IMR-90 (cell line): Measurements from ENCODE around the gene RPS15. TPM values are rescaled to one million over a fixed set of nuclear protein-coding genes. Genes with fewer than 3 reads are reported as not detected.
A peak's percentile ranks its signal among the peaks of the same experiment; 100 is the strongest.

ENCODE experiments used
- ATAC-seq: fragments of 200-7000 bp; cut with Tn5 transposase; 2 replicates; pipeline ENCODE4 v1.9.1; 2020; ENCODE audit warnings: low read depth, mild to moderate bottlenecking, moderate library complexity
- BruUV-seq: library from RNA; stranded (reverse); fragments of 400-500 nt; replicated peaks from 2 replicates; lab custom pipeline; 2021; lab: Mats Ljungman, UMichigan
- CTCF ChIA-PET: fragments of 300-600 bp; formaldehyde crosslinking; extraction: SDS; loops from one replicate; lab custom pipeline; 2021; ENCODE audit warnings: antibody characterized with exemption; lab: Yijun Ruan, JAX
- POLR2A ChIA-PET: fragments of 300-600 bp; sonication (Branson Sonifier 250); formaldehyde crosslinking; loops from one replicate; lab custom pipeline; 2022; ENCODE audit warnings: antibody characterized with exemption; ENCODE audit not compliant: unreplicated experiment; lab: Charles Lee
- DNase-seq: peaks from one replicate; pipeline ENCODE4 v3.0.0; 2013
- H2AFZ ChIP-seq: replicated peaks from 2 replicates; pipeline ENCODE3; 2013; ENCODE audit warnings: low read length, mild to moderate bottlenecking; ENCODE audit not compliant: poor library complexity
- H2AK5ac ChIP-seq: 2 replicates; pipeline ENCODE4 v1.6.1; 2013; ENCODE audit warnings: low read depth, low read length, inconsistent platforms
- H2AK9ac ChIP-seq: replicated peaks from 2 replicates; pipeline ENCODE3; 2013; ENCODE audit warnings: mild to moderate bottlenecking, low read depth, low read length, moderate library complexity; ENCODE audit not compliant: poor library complexity
- H2BK120ac ChIP-seq: 2 replicates; pipeline ENCODE4 v1.6.1; 2013; ENCODE audit warnings: low read depth, low read length, inconsistent platforms
- H2BK15ac ChIP-seq: 3 replicates; pipeline ENCODE4 v1.6.1; 2013; ENCODE audit warnings: low read depth, low read length, inconsistent platforms
- H2BK20ac ChIP-seq: 2 replicates; pipeline ENCODE4 v1.6.1; 2013; ENCODE audit warnings: low read depth, mild to moderate bottlenecking, inconsistent platforms, low read length, moderate library complexity
- H2BK5ac ChIP-seq: 2 replicates; pipeline ENCODE4 v1.6.1; 2013; ENCODE audit warnings: mild to moderate bottlenecking, low read depth, low read length, inconsistent platforms; ENCODE audit not compliant: poor library complexity, severe bottlenecking
- H3K14ac ChIP-seq: replicated peaks from 2 replicates; pipeline ENCODE4 v1.6.1; 2013; ENCODE audit warnings: low read depth, low read length, inconsistent platforms
- H3K18ac ChIP-seq: 2 replicates; pipeline ENCODE4 v1.6.1; 2013; ENCODE audit warnings: low read depth, low read length, control low read depth
- H3K23ac ChIP-seq: 2 replicates; pipeline ENCODE4 v1.6.1; 2013; ENCODE audit warnings: low read depth, low read length, inconsistent platforms
- H3K27ac ChIP-seq: 2 replicates; pipeline ENCODE4 v1.5.1; 2013; ENCODE audit warnings: mild to moderate bottlenecking, control low read depth, low read length; ENCODE audit not compliant: insufficient read depth
- H3K27me3 ChIP-seq: 2 replicates; pipeline ENCODE4 v1.6.1; 2013; ENCODE audit warnings: low read length; ENCODE audit not compliant: control insufficient read depth, insufficient read depth
- H3K36me3 ChIP-seq: 2 replicates; pipeline ENCODE4 v1.6.1; 2013; ENCODE audit warnings: low read length, mixed read lengths; ENCODE audit not compliant: control insufficient read depth, insufficient read depth
- H3K4ac ChIP-seq: 2 replicates; pipeline ENCODE4 v1.6.1; 2013; ENCODE audit warnings: low read depth, low read length, inconsistent platforms
- H3K4me1 ChIP-seq: 2 replicates; pipeline ENCODE4 v1.6.1; 2013; ENCODE audit warnings: low read length, mixed read lengths; ENCODE audit not compliant: control insufficient read depth, insufficient read depth
- H3K4me2 ChIP-seq: 2 replicates; pipeline ENCODE4 v1.6.1; 2013; ENCODE audit warnings: low read depth, mild to moderate bottlenecking, control low read depth, low read length, moderate library complexity
- H3K4me3 ChIP-seq: 2 replicates; pipeline ENCODE4 v1.5.1; 2013; ENCODE audit warnings: low read depth, mild to moderate bottlenecking, control low read depth, low read length, moderate library complexity; ENCODE audit not compliant: insufficient read depth
- H3K56ac ChIP-seq: 2 replicates; pipeline ENCODE4 v1.6.1; 2013; ENCODE audit warnings: low read length, inconsistent platforms; ENCODE audit not compliant: insufficient read depth; ENCODE audit errors: extremely low read depth
- H3K79me1 ChIP-seq, 2 experiments: 2 replicates each; pipeline ENCODE4 v1.6.1; 2013; ENCODE audit warnings: low read length in 2 of 2, inconsistent platforms in 1 of 2, low read depth in 1 of 2
- H3K9ac ChIP-seq: 2 replicates; pipeline ENCODE4 v1.6.1; 2013; ENCODE audit warnings: low read depth, low read length, control low read depth
- H3K9me1 ChIP-seq: 2 replicates; pipeline ENCODE4 v1.6.1; 2013; ENCODE audit warnings: low read length, inconsistent platforms; ENCODE audit not compliant: insufficient read depth
- H3K9me3 ChIP-seq: 2 replicates; pipeline ENCODE4 v1.6.1; 2013; ENCODE audit warnings: low read length; ENCODE audit not compliant: control insufficient read depth, insufficient read depth
- H4K20me1 ChIP-seq: 2 replicates; pipeline ENCODE4 v1.6.1; 2013; ENCODE audit warnings: low read length, inconsistent platforms; ENCODE audit not compliant: insufficient read depth
- H4K5ac ChIP-seq: 2 replicates; pipeline ENCODE4 v1.6.1; 2013; ENCODE audit warnings: mild to moderate bottlenecking, low read depth, low read length, control low read depth
- H4K8ac ChIP-seq, 2 experiments: 2 replicates each; pipeline ENCODE4 v1.6.1; 2013; ENCODE audit warnings: low read depth in 2 of 2, low read length in 2 of 2, control low read depth in 1 of 2, inconsistent platforms in 1 of 2
- H4K91ac ChIP-seq: 2 replicates; pipeline ENCODE4 v1.6.1; 2013; ENCODE audit warnings: low read depth, low read length, inconsistent platforms; ENCODE audit not compliant: insufficient read depth
- BHLHE40 ChIP-seq: fragments of 150-350 bp; IDR thresholded peaks from 2 replicates; pipeline ENCODE4 v1.6.1; 2016; ENCODE audit warnings: mild to moderate bottlenecking, low read depth, low read length
- CEBPB ChIP-seq: IDR thresholded peaks from 2 replicates; pipeline ENCODE4 v1.6.1; 2012; ENCODE audit warnings: low read depth, low read length, improper control_type of control experiment
- CHD1 ChIP-seq: IDR thresholded peaks from 2 replicates; pipeline ENCODE4 v1.6.1; 2012; ENCODE audit warnings: low read depth, low read length, improper control_type of control experiment
- FOS ChIP-seq: fragments of 150-350 bp; IDR thresholded peaks from 2 replicates; pipeline ENCODE4 v1.6.1; 2016; ENCODE audit warnings: low read depth, low read length
- MAFK ChIP-seq: IDR thresholded peaks from 2 replicates; pipeline ENCODE4 v1.6.1; 2012; ENCODE audit warnings: low read depth, low read length, improper control_type of control experiment
- MAZ ChIP-seq: IDR thresholded peaks from 2 replicates; pipeline ENCODE4 v1.6.1; 2012; ENCODE audit warnings: low read depth, mild to moderate bottlenecking, low read length, improper control_type of control experiment, moderate library complexity, borderline replicate concordance
- MXI1 ChIP-seq: IDR thresholded peaks from 2 replicates; pipeline ENCODE4 v1.6.1; 2012; ENCODE audit warnings: low read depth, mild to moderate bottlenecking, low read length, moderate library complexity, borderline replicate concordance
- NFE2L2 ChIP-seq: fragments of 150-350 bp; IDR thresholded peaks from 2 replicates; pipeline ENCODE4 v1.6.1; 2016; ENCODE audit warnings: low read depth, mild to moderate bottlenecking, low read length
- POLR2A ChIP-seq: IDR thresholded peaks from 2 replicates; pipeline ENCODE4 v1.6.1; 2012; ENCODE audit warnings: mild to moderate bottlenecking, low read depth, low read length
- RAD21 ChIP-seq: IDR thresholded peaks from 2 replicates; pipeline ENCODE4 v1.6.1; 2012; ENCODE audit warnings: low read length, improper control_type of control experiment
- RCOR1 ChIP-seq: IDR thresholded peaks from 2 replicates; pipeline ENCODE4 v1.6.1; 2012; ENCODE audit warnings: mild to moderate bottlenecking, low read length, improper control_type of control experiment; ENCODE audit not compliant: insufficient replicate concordance
- RFX5 ChIP-seq: IDR thresholded peaks from 2 replicates; pipeline ENCODE4 v1.8.0; 2012; ENCODE audit warnings: low read depth, mild to moderate bottlenecking, low read length, moderate library complexity
- SMC3 ChIP-seq: fragments of 150-350 bp; IDR thresholded peaks from 2 replicates; pipeline ENCODE4 v1.6.1; 2016; ENCODE audit warnings: low read depth, mild to moderate bottlenecking, antibody characterized with exemption, low read length, moderate library complexity
- USF2 ChIP-seq: fragments of 150-350 bp; IDR thresholded peaks from 2 replicates; pipeline ENCODE4 v1.6.1; 2017; ENCODE audit warnings: mild to moderate bottlenecking, antibody characterized with exemption, low read length, low read depth
- WGBS, 2 experiments: methylation state at CpG; one replicate each; pipeline versions ENCODE4 v1.1.5 to v1.1.7; 2013; ENCODE audit warnings: missing lambda C conversion rate in 2 of 2; ENCODE audit not compliant: insufficient read length in 1 of 2; ENCODE audit errors: extremely low coverage in 2 of 2; 5-methylcytosine and 5-hydroxymethylcytosine counted together
- dilution Hi-C: fragments of 300-500 bp; cut with HindIII; formaldehyde crosslinking; loops from one replicate; pipeline ENCODE4 v1.14.3; 2018; ENCODE audit warnings: low sequenced_read_pairs; ENCODE audit not compliant: unreplicated experiment
- in situ Hi-C: fragments of 300-500 bp; cut with MboI; formaldehyde crosslinking; loops from 3 replicates; pipeline ENCODE4 v1.14.3; 2019; ENCODE audit warnings: low sequenced_read_pairs, inconsistent platforms, mixed read lengths
- intact Hi-C: fragments of 100-400 bp; cut with micrococcal nuclease; formaldehyde crosslinking; loops from 2 replicates; pipeline ENCODE4 v1.10.0; 2022
- polyA plus RNA-seq, 3 experiments: library from polyadenylated mRNA; depleted of rRNA; stranded (reverse); fragments of >200 nt; gene quantifications; 2 replicates each; pipeline ENCODE4 v1.2.3, GENCODE V29; 2012; ENCODE audit warnings: low replicate concordance in 1 of 3
- total RNA-seq: library from RNA; depleted of rRNA; stranded (reverse); fragments of >200 nt; gene quantifications from 2 replicates; pipeline ENCODE4 v1.2.3, GENCODE V29; 2012
- TF ChIP-seq, protein P1 (sequence below): fragments of 150-350 bp; IDR thresholded peaks from 2 replicates; pipeline ENCODE4 v1.6.1; 2016; ENCODE audit warnings: low read depth, mild to moderate bottlenecking, low read length, moderate library complexity, borderline replicate concordance
- TF ChIP-seq, protein P2 (sequence below): conservative IDR thresholded peaks from 2 replicates; pipeline ENCODE4 v1.5.1; 2012; ENCODE audit warnings: mild to moderate bottlenecking, low read depth, low read length, improper control_type of control experiment

Gene RPS15
- total and polyA plus RNA-seq, 2 of the 4 experiments (the other 2 are of a cell fraction), result 1,179 to 1,855 TPM

GRCh38 chr19:1423436-1424191 is 14.6 kb upstream of the RPS15 start:
- intact Hi-C loops, result no loop called here

More at GRCh38 chr19:1423436-1424191, 14.6 kb upstream of the RPS15 start:
- no peak overlapping the region for H3K27ac ChIP-seq
- H3K9me1 ChIP-seq, result 0 out of 2 replicates have a peak, but pooled peaks cover 3% of the 10 kb centered on the region
- no peaks in the 10 kb centered on the region for H3K4me1 ChIP-seq
- no peak overlapping the region for H3K4ac ChIP-seq
- H3K4me3 ChIP-seq, result no peak overlapping the region
- peak overlapping the region; percentile 72 for H2AK9ac ChIP-seq
- CTCF ChIA-PET, result no interaction called here
- no peak overlapping the region for H2BK20ac ChIP-seq
- no TSS peak for BruUV-seq
- H4K91ac ChIP-seq, result no peak overlapping the region
- H4K5ac ChIP-seq, result no peak overlapping the region
- no peak overlapping the region for H2BK5ac ChIP-seq
- H3K18ac ChIP-seq, result no peak overlapping the region
- peaks cover 76% of the 10 kb centered on the region for H3K36me3 ChIP-seq
- H4K8ac ChIP-seq, result no peak overlapping the region
- H4K20me1 ChIP-seq, result peaks cover 74% of the 10 kb centered on the region
- H3K9ac ChIP-seq, result no peak overlapping the region
- no peak overlapping the region for H3K23ac ChIP-seq
- dilution Hi-C loops, result no loop called here
- in situ Hi-C loops, result no loop called here
- no peak overlapping the region for H2AFZ ChIP-seq
- H3K27me3 ChIP-seq, result no peaks in the 10 kb centered on the region
- H2BK15ac ChIP-seq, result no peak overlapping the region
- no peak overlapping the region for H3K56ac ChIP-seq
- no peak overlapping the region for H2BK120ac ChIP-seq
- no peak overlapping the region for H2AK5ac ChIP-seq
- DNase-seq (no peak), ATAC-seq (no peak)
- no peaks in the 10 kb centered on the region for H3K9me3 ChIP-seq
- no peak for TF ChIP-seq MXI1
- TF ChIP-seq RFX5, result no peak
- TF ChIP-seq, protein P1, sequence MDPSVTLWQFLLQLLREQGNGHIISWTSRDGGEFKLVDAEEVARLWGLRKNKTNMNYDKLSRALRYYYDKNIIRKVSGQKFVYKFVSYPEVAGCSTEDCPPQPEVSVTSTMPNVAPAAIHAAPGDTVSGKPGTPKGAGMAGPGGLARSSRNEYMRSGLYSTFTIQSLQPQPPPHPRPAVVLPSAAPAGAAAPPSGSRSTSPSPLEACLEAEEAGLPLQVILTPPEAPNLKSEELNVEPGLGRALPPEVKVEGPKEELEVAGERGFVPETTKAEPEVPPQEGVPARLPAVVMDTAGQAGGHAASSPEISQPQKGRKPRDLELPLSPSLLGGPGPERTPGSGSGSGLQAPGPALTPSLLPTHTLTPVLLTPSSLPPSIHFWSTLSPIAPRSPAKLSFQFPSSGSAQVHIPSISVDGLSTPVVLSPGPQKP, result no peak
- TF ChIP-seq POLR2A, result no peak
- TF ChIP-seq NFE2L2, result no peak
- TF ChIP-seq MAFK, result no peak
- TF ChIP-seq CHD1, result no peak
- no peak for TF ChIP-seq CEBPB
- no peak for TF ChIP-seq SMC3
- TF ChIP-seq MAZ, result no peak
- no peak for TF ChIP-seq FOS
- no peak for TF ChIP-seq BHLHE40
- no peak for TF ChIP-seq USF2
- no peak for TF ChIP-seq RCOR1
- TF ChIP-seq RAD21, result no peak
- TF ChIP-seq, protein P2, sequence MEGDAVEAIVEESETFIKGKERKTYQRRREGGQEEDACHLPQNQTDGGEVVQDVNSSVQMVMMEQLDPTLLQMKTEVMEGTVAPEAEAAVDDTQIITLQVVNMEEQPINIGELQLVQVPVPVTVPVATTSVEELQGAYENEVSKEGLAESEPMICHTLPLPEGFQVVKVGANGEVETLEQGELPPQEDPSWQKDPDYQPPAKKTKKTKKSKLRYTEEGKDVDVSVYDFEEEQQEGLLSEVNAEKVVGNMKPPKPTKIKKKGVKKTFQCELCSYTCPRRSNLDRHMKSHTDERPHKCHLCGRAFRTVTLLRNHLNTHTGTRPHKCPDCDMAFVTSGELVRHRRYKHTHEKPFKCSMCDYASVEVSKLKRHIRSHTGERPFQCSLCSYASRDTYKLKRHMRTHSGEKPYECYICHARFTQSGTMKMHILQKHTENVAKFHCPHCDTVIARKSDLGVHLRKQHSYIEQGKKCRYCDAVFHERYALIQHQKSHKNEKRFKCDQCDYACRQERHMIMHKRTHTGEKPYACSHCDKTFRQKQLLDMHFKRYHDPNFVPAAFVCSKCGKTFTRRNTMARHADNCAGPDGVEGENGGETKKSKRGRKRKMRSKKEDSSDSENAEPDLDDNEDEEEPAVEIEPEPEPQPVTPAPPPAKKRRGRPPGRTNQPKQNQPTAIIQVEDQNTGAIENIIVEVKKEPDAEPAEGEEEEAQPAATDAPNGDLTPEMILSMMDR, result no peak
- H3K4me2 ChIP-seq, result no peak overlapping the region
- peaks cover 30 to 80% of the 10 kb centered on the region in 2 experiments for H3K79me1 ChIP-seq
- no peak overlapping the region for H3K14ac ChIP-seq
- POLR2A ChIA-PET, result no interaction called here
- 94% methylated on average over 27 of the region's 40 CpGs; no CpG with 5 or more reads in 1 of the 2 experiments for WGBS, 2 experiments
